ENCODE measurements around the gene TACC3.

The TACC3 gene

GRCh38 chr4:1778642-1779392 is 57.5 kb downstream of the TACC3 start:
- Histone ChIP-seq H3K4me1 (ENCODE audit: control insufficient read depth, low read length) (no peaks in the 10 kb centered on the region; the same call in 1 of the 2 replicates), H3K4me2 (ENCODE audit: low read length) (no peak overlapping the region), H3F3A (ENCODE audit: control insufficient read depth, insufficient read depth) (no peaks in the 10 kb centered on the region), H4K20me1 (ENCODE audit: control insufficient read depth, insufficient read depth, low read depth, low read length) (no peaks in the 10 kb centered on the region), H3K36me3 (ENCODE audit: control insufficient read depth, low read length) (no peaks in the 10 kb centered on the region), H3K27ac (ENCODE audit: low read depth, low read length) (no peak overlapping the region), H3K79me2 (ENCODE audit: control insufficient read depth, low read length) (no peaks in the 10 kb centered on the region), H3K4me3 (ENCODE audit: low read length) (no peak overlapping the region), H3K9me3 (ENCODE audit: control insufficient read depth, insufficient read depth, low read length) (no peaks in the 10 kb centered on the region), H3K27me3 (ENCODE audit: control insufficient read depth, low read length) (0 out of 2 replicates have a peak, but pooled peaks cover 2% of the 10 kb centered on the region), H3K9me2 (replicated peaks; ENCODE audit: control insufficient read depth, low read length) (no peaks in the 10 kb centered on the region)
- TF ChIP-seq CTCF (IDR thresholded peaks at IDR 0.05; ENCODE audit: low read depth, low read length, poor library complexity, severe bottlenecking) (no peak), EZH2phosphoT487 (IDR thresholded peaks at IDR 0.05; ENCODE audit: borderline replicate concordance, low read length) (no peak)

GRCh38 chr4:1779588-1780382 is 58.5 kb downstream of the TACC3 start:
- Histone ChIP-seq H3K9me2 (replicated peaks; ENCODE audit: control insufficient read depth, low read length) (no peaks in the 10 kb centered on the region), H3K27ac (ENCODE audit: low read depth, low read length) (no peak overlapping the region), H3K36me3 (ENCODE audit: control insufficient read depth, low read length) (no peaks in the 10 kb centered on the region), H3K79me2 (ENCODE audit: control insufficient read depth, low read length) (no peaks in the 10 kb centered on the region), H3F3A (ENCODE audit: control insufficient read depth, insufficient read depth) (no peaks in the 10 kb centered on the region), H3K9me3 (ENCODE audit: control insufficient read depth, insufficient read depth, low read length) (no peaks in the 10 kb centered on the region), H3K27me3 (ENCODE audit: control insufficient read depth, low read length) (0 out of 2 replicates have a peak, but pooled peaks cover 2% of the 10 kb centered on the region), H3K4me1 (ENCODE audit: control insufficient read depth, low read length) (no peaks in the 10 kb centered on the region; the same call in 1 of the 2 replicates), H4K20me1 (ENCODE audit: control insufficient read depth, insufficient read depth, low read depth, low read length) (no peaks in the 10 kb centered on the region), H3K4me2 (ENCODE audit: low read length) (no peak overlapping the region), H3K4me3 (ENCODE audit: low read length) (no peak overlapping the region)
- TF ChIP-seq CTCF (IDR thresholded peaks at IDR 0.05; ENCODE audit: low read depth, low read length, poor library complexity, severe bottlenecking) (no peak), EZH2phosphoT487 (IDR thresholded peaks at IDR 0.05; ENCODE audit: borderline replicate concordance, low read length) (no peak)

GRCh38 chr4:1780435-1780834 is 59.1 kb downstream of the TACC3 start:
- H3K4me2 ChIP-seq (ENCODE audit: low read length) = no peak overlapping the region
- H3K4me1 ChIP-seq (ENCODE audit: control insufficient read depth, low read length) = no peaks in the 10 kb centered on the region; the same call in 1 of the 2 replicates
- no peak overlapping the region for H3K27ac ChIP-seq (ENCODE audit: low read depth, low read length)

More at GRCh38 chr4:1780435-1780834, 59.1 kb downstream of the TACC3 start:
- H4K20me1 ChIP-seq (ENCODE audit: control insufficient read depth, insufficient read depth, low read depth, low read length) = no peaks in the 10 kb centered on the region
- H3K27me3 ChIP-seq (ENCODE audit: control insufficient read depth, low read length) = 0 out of 2 replicates have a peak, but pooled peaks cover 2% of the 10 kb centered on the region
- no peaks in the 10 kb centered on the region for H3K9me2 ChIP-seq (replicated peaks; ENCODE audit: control insufficient read depth, low read length)
- H3K4me3 ChIP-seq (ENCODE audit: low read length) = no peak overlapping the region
- H3K9me3 ChIP-seq (ENCODE audit: control insufficient read depth, insufficient read depth, low read length) = no peaks in the 10 kb centered on the region
- H3F3A ChIP-seq (ENCODE audit: control insufficient read depth, insufficient read depth) = no peaks in the 10 kb centered on the region
- no peak for TF ChIP-seq CTCF (IDR thresholded peaks at IDR 0.05; ENCODE audit: low read depth, low read length, poor library complexity, severe bottlenecking)
- no peak for TF ChIP-seq EZH2phosphoT487 (IDR thresholded peaks at IDR 0.05; ENCODE audit: borderline replicate concordance, low read length)
- H3K79me2 ChIP-seq (ENCODE audit: control insufficient read depth, low read length) = no peaks in the 10 kb centered on the region
- H3K36me3 ChIP-seq (ENCODE audit: control insufficient read depth, low read length) = no peaks in the 10 kb centered on the region
